HG02798 (cell line): Measurements from ENCODE around the gene MYO18A.
A peak's percentile ranks its signal among the peaks of the same experiment; 100 is the strongest.

Experiments
- ATAC-seq: cut with Tn5 transposase; IDR thresholded peaks from one replicate; pipeline ENCODE4 v1.9.1; 2021; ENCODE audit warnings: mild to moderate bottlenecking; ENCODE audit not compliant: unreplicated experiment, poor library complexity

MYO18A gene

GRCh38 chr17:29131814-29132682 lies 48.1 kb downstream of the MYO18A start:
- ATAC-seq, result no peak

- no peak for ATAC-seq
These were observed 50.5 kb downstream of the MYO18A start for GRCh38 chr17:29129731-29130130.

GRCh38 chr17:29127840-29128239 lies 52.4 kb downstream of the MYO18A start:
- ATAC-seq, result no peak

- no peak for ATAC-seq
These were observed 53.8 kb downstream of the MYO18A start for GRCh38 chr17:29126268-29126930.

GRCh38 chr17:29125651-29126050 lies 54.5 kb downstream of the MYO18A start:
- no peak for ATAC-seq

GRCh38 chr17:29124925-29125273 lies 55.3 kb downstream of the MYO18A start:
- no peak for ATAC-seq

GRCh38 chr17:29124135-29124924 lies 55.9 kb downstream of the MYO18A start:
- peak; percentile 48 for ATAC-seq

- no peak for ATAC-seq
These were observed 57.1 kb downstream of the MYO18A start for GRCh38 chr17:29123111-29123510.

GRCh38 chr17:29121442-29121841 lies 58.8 kb downstream of the MYO18A start:
- ATAC-seq, result no peak

- ATAC-seq, result no peak
These were observed 59.8 kb downstream of the MYO18A start for GRCh38 chr17:29120433-29120832.

- ATAC-seq, result no peak
These were observed 60.9 kb downstream of the MYO18A start for GRCh38 chr17:29119265-29119664.

- no peak for ATAC-seq
These were observed 63.1 kb downstream of the MYO18A start for GRCh38 chr17:29116804-29117753.

- no peak for ATAC-seq
These were observed 64.0 kb downstream of the MYO18A start for GRCh38 chr17:29115961-29116803.

- ATAC-seq, result no peak
These were observed 64.8 kb downstream of the MYO18A start for GRCh38 chr17:29115435-29115834.

- no peak for ATAC-seq
These were observed 66.1 kb downstream of the MYO18A start for GRCh38 chr17:29114141-29114540.

GRCh38 chr17:29113334-29113733 lies 66.9 kb downstream of the MYO18A start:
- ATAC-seq, result no peak

GRCh38 chr17:29112771-29113295 lies 67.4 kb downstream of the MYO18A start:
- ATAC-seq, result no peak

- peak; percentile 47 for ATAC-seq
These were observed 68.2 kb downstream of the MYO18A start for GRCh38 chr17:29111816-29112499.
